ENCODE measurements around the gene KRTAP4-8.
A peak's percentile ranks its signal among the peaks of the same experiment; 100 is the strongest.
"Not testable (repeated sequence)": the region's sequence is repeated elsewhere in the genome, so short reads cannot be mapped to it uniquely, and the experiment has no call there.

KRTAP4-8 gene

DNA sequence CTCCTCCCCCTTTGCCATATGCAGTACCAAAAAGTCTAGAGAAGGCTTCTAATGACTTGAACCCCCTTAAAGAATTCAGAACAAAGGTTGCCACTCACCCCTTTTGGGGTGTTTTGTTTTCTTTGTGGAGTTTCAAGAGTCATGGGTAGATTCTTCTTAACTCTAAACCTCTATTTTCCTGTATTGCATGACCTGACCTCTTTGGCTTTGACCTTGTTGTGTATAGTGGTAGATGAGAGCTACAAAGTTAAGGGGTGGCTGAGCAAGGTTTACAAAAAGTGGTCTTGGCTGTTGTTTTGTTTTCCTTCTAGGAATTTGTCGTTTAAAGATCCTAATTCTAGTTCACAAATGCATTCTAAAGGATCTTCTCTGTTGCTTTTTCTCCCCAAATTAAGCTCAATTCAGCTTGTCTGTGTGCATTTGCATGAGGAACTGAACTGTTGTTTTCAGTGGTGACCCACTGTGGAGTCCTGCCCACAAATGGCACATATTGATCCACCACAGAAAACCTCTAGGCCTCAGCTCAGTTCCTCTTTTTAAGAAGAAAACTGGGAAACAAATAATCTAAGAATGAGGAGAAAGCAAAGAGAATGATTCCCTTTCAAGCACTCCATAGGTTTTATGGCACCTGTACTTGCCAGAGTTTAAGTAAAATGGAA lies 10.9 kb upstream of the KRTAP4-8 start:
- not testable (repeated sequence) for DNase-seq (ENCODE audit: low spot score)

DNA sequence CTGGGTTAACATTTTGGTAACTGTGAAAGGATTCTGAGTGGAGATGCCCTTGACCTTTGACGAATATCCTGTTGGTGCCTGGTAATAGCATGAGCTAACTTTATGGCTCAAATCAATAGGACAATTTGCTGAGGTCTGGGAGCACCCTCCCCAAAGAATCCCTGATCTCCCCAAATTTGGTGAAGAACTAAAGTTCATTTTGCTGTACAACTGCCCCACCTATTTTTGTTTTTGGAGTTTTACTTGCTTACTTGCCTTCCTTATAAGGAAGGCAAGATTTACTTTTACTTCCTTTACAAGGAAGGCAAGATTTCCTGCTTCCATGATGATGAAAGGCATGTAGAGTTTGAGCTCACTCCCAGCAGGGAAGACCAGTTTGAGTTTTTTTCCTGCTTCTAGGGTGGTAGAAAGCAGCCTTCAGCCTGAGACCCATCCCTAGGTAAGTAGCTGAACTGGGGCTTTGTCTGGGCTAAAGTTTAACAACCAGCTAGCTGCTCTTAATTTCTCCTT lies 10.1 kb upstream of the KRTAP4-8 start:
- no peak for DNase-seq (ENCODE audit: low spot score)

DNA sequence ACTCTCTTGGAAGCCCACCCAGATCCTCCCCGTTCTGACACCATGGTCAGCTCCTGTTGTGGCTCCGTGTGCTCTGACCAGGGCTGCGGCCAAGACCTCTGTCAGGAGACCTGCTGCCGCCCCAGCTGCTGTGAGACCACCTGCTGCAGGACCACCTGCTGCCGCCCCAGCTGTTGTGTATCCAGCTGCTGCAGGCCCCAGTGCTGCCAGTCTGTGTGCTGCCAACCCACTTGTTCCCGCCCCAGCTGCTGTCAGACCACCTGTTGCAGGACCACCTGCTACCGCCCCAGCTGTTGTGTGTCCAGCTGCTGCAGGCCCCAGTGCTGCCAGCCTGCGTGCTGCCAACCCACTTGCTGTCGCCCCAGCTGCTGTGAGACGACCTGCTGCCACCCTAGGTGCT lies 7.4 kb upstream of the KRTAP4-8 start, which contains the start of gene KRTAP4-9:
KRTAP4-9 (plus strand) TSS at position 43 of the 400 bp plus-strand sequence; CDS start at position 43, 0 bp downstream.
- not testable (repeated sequence) for DNase-seq (ENCODE audit: low spot score)

DNA sequence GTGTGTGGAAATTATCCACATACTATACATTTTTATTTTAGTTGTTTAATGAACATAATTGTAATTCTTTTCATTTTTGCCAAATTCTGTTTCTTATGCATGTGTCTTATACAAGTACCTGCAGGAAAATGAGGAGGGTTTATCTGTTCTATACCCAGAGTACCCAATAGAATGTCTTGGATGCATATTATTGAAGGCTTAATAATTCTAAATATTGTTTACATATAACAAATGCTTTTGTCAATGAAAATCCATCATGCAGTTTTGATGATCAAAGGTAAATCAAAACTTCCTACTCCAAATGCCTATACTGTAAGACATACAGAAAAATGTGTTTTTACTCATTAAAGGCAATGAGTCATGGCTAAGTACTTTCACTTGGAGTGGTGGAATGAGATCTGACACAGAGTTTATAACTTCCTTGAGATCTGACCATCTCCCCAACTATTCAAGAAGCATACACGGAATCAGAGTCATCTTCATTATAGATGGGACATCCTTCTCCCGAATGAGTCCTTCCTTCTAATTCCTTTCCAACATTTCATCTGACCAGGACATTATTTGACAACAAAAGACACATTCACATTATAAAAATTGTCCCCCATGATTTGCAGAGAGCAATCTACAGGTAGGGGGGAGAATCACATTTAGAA lies 6.6 kb upstream of the KRTAP4-8 start:
- not testable (repeated sequence) for DNase-seq (ENCODE audit: low spot score)

DNA sequence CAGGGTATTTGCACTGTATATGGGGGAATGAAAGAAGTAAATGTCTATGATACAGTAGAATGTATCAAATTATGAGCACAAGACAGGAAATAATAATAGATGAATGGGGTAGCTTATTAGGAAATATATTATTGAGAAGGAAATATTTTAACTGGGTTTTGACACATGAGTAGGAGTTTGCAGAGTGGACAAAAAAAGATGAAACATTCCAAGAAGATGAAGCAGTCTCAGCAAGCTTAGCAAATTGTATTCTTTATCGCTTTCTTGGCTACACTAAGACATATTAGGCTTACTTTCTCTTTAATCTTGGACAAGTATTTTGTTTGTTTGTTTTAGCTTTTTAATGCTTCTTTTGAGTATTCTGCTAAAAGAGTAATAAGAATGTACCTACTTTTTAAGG lies 6.0 kb upstream of the KRTAP4-8 start:
- DNase-seq (ENCODE audit: low spot score) = no peak

DNA sequence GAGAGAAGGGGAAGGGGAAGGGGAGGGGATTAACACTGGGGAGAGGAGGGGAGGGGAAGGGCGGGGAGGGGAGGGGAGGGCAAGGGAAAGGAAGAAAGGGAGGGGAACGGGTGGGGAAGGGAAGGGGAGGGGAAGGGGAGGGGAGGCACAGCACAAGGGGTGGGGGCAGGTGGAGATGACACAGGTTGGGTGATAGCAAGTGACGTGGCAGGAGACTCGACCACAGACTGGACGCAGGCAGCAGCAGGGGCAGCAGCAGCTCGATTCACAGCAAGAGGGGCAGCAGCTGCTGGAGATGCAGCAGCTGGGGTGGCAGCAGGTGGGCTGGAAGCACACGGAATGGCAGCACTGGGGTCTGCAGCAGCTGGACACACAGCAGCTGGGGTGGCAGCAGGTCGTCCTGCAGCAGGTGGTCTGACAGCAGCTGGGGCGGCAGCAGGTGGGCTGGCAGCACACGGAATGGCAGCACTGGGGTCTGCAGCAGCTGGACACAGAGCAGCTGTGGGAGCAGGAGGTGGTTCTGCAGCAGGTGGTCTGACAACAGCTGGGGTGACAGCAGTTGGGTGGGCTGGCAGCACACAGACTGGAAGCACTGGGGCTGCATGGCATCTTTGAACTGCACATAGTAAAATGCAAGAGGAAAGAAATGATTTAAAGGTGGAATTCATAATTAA lies 3.8 kb upstream of the KRTAP4-8 start, which contains the start of gene KRTAP4-16:
KRTAP4-16 (minus strand) TSS at position 624 of the 674 bp plus-strand sequence; CDS start at position 624, 0 bp downstream.
- no peak for DNase-seq (ENCODE audit: low spot score)

DNA sequence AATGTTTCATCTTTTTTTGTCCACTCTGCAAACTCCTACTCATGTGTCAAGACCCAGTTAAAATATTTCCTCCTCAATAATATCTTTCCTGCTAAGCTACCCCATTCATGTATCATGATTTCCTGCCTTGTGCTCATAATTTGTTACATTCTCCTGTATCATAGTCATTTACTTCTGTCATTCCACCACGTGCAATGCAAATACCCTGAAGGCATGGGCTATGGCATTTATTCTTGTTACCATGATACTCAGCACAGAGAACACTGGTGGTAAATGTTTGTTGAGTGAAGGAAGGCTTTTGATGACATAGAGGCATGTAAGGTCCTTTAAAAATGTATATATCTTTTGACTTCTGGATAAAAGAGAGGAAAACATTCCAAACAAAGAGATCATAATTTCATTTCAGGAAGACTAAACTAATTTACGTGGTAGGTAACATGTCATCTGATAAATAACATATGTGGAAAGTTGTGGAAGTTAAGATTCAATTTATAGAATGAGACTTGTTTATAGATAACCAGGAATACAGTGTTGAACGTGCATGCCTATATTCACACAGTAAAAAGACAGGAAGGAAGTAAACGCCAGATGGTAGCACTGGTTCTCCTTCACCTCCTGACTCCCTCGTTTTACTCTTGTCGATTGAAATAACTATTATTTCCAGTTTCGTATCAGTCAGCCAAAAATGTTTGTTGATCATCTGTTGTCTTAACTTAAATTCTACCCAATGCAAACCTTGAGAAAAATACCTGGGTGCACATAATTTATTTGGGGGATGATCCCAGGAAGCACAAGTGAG lies 1.9 kb upstream of the KRTAP4-8 start:
- not testable (repeated sequence) for DNase-seq (ENCODE audit: low spot score)

DNA sequence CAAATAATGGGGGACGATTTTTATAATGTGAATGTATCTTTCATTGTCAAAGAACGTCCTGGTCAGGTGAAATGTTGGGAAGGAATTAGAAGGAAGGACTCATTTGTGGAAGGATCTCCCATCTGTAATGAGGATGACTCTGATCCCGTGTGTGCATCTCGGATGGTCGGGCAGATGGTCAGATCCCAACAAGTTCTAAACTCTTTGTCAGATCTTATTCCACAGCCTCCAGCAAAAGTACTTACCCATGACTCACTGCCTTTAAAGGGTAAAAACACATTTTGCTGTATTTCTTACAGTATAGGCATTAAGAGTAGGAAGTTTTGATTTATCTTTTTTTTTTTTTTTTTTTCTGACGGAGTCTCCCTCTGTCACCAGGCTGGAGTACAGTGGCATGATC lies 539 bp upstream of the KRTAP4-8 start:
- DNase-seq (ENCODE audit: low spot score) = no peak

DNA sequence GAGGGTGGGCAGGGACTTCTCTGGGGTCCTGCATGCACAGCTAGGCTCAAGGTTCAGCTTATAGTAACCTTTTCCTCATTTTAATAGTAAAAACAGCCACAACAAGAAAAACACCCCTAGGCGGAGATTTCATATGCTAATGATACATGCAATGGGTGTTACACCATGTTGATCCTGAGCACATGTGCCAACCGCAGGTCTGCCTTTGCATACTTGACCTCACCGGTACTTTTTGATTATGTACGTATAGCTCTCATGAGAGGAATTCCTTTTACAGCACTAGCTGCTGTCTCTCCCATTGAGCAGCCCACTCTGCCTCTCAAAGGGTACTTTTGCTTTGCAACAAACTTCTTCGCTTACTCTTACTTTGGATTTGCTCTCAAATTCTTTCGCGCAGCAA lies 1.9 kb downstream of the KRTAP4-8 start:
- DNase-seq (ENCODE audit: low spot score) = no peak

DNA sequence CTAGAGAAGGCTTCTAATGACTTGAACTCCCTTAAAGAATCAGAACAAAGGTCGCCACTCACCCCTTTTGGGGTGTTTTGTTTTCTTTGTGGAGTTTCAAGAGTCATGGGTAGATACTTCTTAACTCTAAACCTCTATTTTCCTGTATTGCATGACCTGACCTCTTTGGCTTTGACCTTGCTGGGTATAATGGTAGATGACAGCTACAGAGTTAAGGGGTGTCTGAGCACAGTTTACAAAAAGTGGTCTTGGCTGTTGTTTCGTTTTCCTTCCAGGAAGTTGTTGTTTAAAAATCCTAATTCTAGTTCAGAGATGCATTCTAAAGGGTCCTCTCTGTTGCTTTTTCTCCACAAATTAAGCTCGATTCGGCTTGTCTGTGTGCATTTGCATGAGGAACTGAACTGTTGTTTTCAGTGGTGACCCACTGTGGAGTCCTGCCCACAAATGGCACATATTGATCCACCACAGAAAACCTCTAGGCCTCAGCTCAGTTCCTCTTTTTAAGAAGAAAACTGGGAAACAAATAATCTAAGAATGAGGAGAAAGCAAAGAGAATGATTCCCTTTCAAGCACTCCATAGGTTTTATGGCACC lies 9.1 kb downstream of the KRTAP4-8 start:
- DNase-seq (ENCODE audit: low spot score) = not testable (repeated sequence)

DNA sequence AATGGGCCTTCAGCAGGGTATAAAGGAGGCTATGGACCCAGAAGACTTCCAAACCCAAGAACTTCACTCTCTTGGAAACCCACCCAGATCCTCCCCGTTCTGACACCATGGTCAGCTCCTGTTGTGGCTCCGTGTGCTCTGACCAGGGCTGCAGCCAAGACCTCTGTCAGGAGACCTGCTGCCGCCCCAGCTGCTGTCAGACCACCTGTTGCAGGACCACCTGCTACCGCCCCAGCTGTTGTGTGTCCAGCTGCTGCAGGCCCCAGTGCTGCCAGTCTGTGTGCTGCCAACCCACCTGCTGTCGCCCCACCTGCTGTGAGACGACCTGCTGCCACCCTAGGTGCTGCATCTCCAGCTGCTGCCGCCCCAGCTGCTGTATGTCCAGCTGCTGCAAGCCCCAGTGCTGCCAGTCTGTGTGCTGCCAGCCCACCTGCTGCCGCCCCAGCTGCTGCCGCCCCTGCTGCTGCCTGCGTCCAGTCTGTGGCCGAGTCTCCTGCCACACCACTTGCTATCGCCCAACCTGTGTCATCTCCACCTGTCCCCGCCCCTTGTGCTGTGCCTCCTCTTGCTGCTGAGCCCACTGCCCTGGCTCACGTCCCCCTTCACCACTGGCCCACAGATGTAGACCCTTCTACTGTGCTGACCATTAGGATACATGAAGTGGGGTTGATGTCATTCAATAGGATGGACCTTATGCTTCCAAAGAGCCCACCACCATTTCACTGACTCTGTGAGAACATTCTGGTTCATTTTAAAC lies 13.7 kb downstream of the KRTAP4-8 start, which contains the start of gene KRTAP4-7:
KRTAP4-7 (plus strand) TSS at position 51 of the 757 bp plus-strand sequence; CDS start at position 108, 57 bp downstream.
- DNase-seq (ENCODE audit: low spot score) = not testable (repeated sequence)

DNA sequence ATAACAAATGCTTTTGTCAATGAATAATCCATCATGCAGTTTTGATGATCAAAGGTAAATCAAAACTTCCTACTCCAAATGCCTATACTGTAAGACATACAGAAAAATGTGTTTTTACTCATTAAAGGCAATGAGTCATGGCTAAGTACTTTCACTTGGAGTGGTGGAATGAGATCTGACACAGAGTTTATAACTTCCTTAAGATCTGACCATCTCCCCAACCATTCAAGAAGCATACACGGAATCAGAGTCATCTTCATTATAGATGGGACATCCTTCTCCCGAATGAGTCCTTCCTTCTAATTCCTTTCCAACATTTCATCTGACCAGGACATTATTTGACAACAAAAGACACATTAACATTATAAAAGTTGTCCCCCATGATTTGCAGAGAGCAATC lies 14.5 kb downstream of the KRTAP4-8 start:
- not testable (repeated sequence) for DNase-seq (ENCODE audit: low spot score)

DNA sequence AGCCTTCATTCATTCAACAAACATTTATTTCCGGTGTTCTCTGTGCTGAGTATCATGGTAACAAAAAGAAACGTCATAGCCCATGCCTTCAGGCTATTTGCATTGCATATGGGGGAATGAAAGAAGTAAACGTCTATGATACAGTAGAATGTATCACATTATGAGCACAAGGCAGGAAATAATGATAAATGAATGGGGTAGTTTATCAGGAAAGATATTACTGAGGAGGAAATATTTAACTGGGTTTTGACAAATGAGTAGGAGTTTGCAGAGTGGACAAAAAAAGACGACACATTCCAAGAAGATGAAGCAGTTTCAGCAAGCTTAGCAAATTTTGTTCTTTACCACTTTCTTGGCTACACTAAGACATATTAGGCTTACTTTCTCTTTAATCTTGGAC lies 15.3 kb downstream of the KRTAP4-8 start:
- DNase-seq (ENCODE audit: low spot score) = no peak

DNA sequence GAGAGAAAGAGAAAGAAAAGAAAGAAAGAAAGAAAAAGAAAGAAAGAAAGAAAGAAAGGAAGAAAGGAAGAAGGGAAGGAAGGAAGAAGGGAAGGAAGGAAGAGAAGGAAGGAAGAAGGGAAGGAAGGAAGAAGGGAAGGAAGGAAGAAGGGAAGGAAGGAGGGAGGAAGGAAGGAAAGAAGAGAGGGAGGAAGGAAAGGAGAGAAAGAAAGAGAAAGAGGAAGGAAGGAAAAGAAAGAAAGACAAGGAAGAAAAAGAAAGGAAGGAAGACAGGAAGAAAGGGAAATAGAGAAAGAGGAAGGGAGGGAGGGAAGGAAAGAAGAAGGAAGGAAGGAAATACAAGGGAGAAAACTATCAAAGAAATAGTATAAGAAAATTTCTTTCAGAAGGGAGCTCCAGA lies 21.2 kb downstream of the KRTAP4-8 start:
- no peak for DNase-seq (ENCODE audit: low spot score)

DNA sequence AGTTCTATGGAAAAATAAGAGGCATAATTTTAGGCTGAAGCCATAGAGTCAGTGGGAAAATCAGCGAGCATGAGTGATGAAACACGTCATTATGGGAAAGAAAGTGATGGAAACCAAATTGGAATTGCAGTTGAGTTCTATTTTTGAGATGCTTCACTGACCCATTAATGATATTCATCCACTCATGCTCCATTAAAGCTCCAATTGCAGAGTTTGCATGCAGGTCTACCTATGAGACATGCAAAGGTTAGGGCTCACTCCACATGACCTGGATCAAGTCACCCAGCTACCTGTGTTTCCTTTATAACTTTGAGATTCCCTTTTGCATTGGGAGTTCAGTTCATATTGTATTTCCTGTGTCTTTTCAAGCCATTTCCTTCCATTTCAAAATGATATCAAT lies 24.3 kb downstream of the KRTAP4-8 start:
- no peak for DNase-seq (ENCODE audit: low spot score)

DNA sequence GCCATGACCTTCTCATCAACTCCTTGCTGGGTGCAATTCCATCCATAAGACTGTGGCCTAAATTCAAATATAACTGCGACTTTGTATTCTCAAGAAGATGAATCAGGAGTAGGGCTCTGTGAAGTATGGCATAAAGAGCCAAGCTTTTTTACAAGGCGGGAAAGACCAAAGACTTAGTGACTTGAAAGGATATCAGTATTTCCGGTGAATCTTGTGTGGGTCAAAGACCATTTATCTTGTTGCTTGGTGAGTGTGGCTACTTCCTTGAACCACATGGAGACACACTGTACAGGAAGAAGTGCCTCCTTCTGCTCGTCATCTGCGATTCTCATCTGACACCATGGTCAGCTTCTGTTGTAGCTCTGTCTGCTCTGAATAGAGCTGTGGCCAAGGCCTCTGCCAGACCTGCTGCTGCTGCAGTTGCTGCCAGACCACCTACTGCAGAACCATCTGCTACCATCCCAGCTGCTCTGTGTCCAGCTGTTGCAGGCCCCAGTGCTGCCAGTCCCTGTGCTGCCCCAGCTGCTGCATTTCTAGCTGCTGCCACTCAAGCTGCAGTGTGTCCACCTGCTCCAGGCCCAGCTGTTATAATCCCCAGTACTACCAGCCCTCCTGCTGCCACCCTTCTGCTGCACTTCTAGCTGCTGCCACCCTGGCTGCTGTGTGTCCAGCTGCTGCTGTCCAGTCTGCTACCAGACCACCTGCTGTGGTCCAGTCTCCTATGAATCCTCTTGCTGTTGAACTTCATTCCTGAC lies 26.2 kb downstream of the KRTAP4-8 start:
- no peak for DNase-seq (ENCODE audit: low spot score)

DNA sequence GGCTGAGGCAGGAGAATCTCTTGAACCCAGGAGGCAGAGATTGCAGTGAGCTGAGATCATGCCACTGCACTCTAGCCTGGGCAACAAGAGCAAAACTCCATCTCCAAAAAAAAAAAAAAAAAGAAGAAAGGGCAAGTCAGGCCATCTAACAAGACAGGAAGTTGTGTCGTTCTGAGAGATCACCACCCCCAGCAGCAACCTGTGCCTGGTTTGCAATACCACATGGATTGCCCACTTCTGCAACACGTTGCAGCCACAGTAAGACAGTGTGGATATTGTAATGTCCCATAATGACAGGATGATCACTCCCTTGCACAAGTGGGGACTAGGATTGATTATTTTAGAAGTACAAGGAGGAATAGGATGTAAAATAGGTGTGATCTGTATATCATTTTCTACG lies 28.9 kb downstream of the KRTAP4-8 start:
- no peak for DNase-seq (ENCODE audit: low spot score)

DNA sequence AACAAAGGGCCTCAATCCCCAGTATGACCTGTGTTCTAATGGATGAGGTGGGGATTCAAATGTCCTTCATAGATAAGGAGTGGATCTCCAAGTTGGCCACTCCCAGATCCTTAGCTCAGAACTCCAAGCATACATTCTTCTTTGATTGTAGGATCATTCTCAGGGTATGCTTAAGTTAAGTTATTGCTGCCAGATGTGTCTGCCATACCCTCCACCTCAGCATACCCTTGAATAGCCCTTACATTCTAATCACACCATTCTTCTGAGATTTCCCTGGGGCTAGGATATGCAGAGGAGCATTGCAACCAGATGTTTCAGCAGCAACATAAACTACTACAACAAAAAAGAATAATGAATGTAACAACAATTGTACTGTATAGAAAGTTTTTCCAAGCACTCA lies 30.7 kb downstream of the KRTAP4-8 start:
- DNase-seq (ENCODE audit: low spot score) = no peak

DNA sequence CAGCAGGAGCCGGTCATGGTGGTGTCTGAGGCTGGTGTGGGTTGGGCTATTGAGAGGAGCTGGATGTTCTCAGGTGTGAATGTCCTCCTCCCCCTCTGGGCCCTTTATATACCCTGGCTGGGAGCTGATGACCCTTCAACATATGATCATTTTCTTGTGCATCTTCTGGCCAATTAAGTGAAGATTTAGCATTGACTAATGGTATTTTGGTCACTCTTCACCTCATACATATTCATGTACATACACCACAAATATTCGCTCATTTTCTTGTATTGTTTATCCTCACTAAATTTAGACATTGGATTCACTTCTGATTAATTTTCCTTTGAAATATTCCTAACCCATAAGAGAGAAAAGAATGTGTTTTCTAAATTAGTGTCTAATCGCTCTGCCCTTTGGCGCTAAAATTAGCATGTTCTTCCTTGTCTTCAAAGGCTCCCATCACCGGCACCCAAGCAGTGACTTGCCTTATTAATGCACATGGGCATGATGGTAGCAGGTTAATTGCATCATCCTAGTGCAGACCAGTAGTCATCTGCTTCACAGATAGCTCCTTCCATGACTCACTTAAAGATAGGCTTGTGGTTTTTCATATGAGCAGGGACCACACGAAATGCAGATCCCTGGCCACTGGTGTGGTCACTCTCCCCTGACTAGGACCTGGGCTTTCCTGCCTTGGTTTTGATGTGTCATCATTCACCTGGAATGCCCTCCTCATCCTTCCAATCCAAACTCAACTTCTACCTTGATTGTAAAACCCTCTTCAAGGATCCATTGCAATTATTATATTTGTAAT lies 31.9 kb downstream of the KRTAP4-8 start, which contains the start of gene KRTAP2-4:
KRTAP2-4 (minus strand) TSS at position 51 of the 796 bp plus-strand sequence; CDS start at position 17, 34 bp downstream.
- DNase-seq (ENCODE audit: low spot score) = peak; percentile 72

Data from AG08396 (cell line).